H1 (cell line): ENCODE data around the gene TPBGL. TPM values are rescaled to one million over a fixed set of nuclear protein-coding genes. Genes with fewer than 3 reads are reported as not detected.

Experiments used
- ATF3 ChIP-seq: IDR thresholded peaks from 2 replicates; pipeline ENCODE4 v1.6.1; 2011; ENCODE audit warnings: low read depth, mild to moderate bottlenecking, low read length; ENCODE audit not compliant: insufficient read depth
- BCL11A ChIP-seq, 2 experiments: IDR thresholded peaks; one replicate each; pipeline ENCODE4 v1.6.1; 2011; ENCODE audit warnings: low read depth in 2 of 2, low read length in 2 of 2, mild to moderate bottlenecking in 2 of 2
- EP300 ChIP-seq, 2 experiments: IDR thresholded peaks; 1 replicate in 1 of 2; 2 replicates in 1 of 2; pipeline ENCODE4 v1.6.1; 2011 to 2012; ENCODE audit warnings: low read depth in 2 of 2, low read length in 2 of 2, mild to moderate bottlenecking in 2 of 2, borderline replicate concordance in 1 of 2, inconsistent platforms in 1 of 2, moderate library complexity in 1 of 2
- MAFK ChIP-seq: IDR thresholded peaks from 2 replicates; pipeline ENCODE4 v1.6.1; 2012; ENCODE audit warnings: low read depth, mild to moderate bottlenecking, improper control_type of control experiment, low read length
- NRF1 ChIP-seq: IDR thresholded peaks from 2 replicates; pipeline ENCODE4 v1.6.1; 2011; ENCODE audit warnings: mild to moderate bottlenecking, low read depth, low read length, improper control_type of control experiment
- POLR2A ChIP-seq, 2 experiments: IDR thresholded peaks; 1 replicate in 1 of 2; 2 replicates in 1 of 2; pipeline ENCODE4 v1.6.1; 2011; ENCODE audit warnings: low read depth in 2 of 2, low read length in 2 of 2, mild to moderate bottlenecking in 2 of 2; ENCODE audit errors: control extremely low read depth in 1 of 2
- RFX5 ChIP-seq: IDR thresholded peaks from 2 replicates; pipeline ENCODE4 v1.6.1; 2011; ENCODE audit warnings: low read depth, low read length, improper control_type of control experiment, borderline replicate concordance
- SP1 ChIP-seq: IDR thresholded peaks from 2 replicates; pipeline ENCODE4 v1.6.1; 2011; ENCODE audit warnings: low read depth, low read length
- TAF1 ChIP-seq: IDR thresholded peaks from 2 replicates; pipeline ENCODE4 v1.6.1; 2011; ENCODE audit warnings: mild to moderate bottlenecking, low read depth, low read length
- polyA plus RNA-seq, 7 experiments: library from polyadenylated mRNA; depleted of rRNA in 3 of 7; stranded (reverse) in 5 of 7; unstranded in 2 of 7; fragments of >200 nt in 5 of 7; fragments of 200-250 nt in 2 of 7; gene quantifications; 1 replicate in 5 of 7; 2 replicates in 1 of 7; 4 replicates in 1 of 7; pipeline versions ENCODE4 v1.2.1 to v1.2.3, GENCODE V29; 2011 to 2013; ENCODE audit warnings: missing spikeins in 2 of 7, mixed read lengths in 2 of 7
- total RNA-seq: library from RNA; stranded (reverse); fragmentation: NEBNext Ultra II Directional; extraction: Animal tissue kit (Norgen Biotek cat#: 25700); gene quantifications from 2 replicates; pipeline ENCODE4 v1.2.1, GENCODE V29; 2021
- TF ChIP-seq, protein P1 (sequence below): fragments of 300-600 bp; sonication (generic); IDR thresholded peaks from 2 replicates; pipeline ENCODE4 v1.7.1; 2012; ENCODE audit warnings: low read length, moderate library complexity, mild to moderate bottlenecking, inconsistent platforms; ENCODE audit not compliant: insufficient replicate concordance

TPBGL gene
- total and polyA plus RNA-seq, 2 of the 8 experiments (the other 6 are each of a cell fraction or from before 2014, with no cell fraction given), result 0.26 to 0.37 TPM

- TF ChIP-seq, protein P1, sequence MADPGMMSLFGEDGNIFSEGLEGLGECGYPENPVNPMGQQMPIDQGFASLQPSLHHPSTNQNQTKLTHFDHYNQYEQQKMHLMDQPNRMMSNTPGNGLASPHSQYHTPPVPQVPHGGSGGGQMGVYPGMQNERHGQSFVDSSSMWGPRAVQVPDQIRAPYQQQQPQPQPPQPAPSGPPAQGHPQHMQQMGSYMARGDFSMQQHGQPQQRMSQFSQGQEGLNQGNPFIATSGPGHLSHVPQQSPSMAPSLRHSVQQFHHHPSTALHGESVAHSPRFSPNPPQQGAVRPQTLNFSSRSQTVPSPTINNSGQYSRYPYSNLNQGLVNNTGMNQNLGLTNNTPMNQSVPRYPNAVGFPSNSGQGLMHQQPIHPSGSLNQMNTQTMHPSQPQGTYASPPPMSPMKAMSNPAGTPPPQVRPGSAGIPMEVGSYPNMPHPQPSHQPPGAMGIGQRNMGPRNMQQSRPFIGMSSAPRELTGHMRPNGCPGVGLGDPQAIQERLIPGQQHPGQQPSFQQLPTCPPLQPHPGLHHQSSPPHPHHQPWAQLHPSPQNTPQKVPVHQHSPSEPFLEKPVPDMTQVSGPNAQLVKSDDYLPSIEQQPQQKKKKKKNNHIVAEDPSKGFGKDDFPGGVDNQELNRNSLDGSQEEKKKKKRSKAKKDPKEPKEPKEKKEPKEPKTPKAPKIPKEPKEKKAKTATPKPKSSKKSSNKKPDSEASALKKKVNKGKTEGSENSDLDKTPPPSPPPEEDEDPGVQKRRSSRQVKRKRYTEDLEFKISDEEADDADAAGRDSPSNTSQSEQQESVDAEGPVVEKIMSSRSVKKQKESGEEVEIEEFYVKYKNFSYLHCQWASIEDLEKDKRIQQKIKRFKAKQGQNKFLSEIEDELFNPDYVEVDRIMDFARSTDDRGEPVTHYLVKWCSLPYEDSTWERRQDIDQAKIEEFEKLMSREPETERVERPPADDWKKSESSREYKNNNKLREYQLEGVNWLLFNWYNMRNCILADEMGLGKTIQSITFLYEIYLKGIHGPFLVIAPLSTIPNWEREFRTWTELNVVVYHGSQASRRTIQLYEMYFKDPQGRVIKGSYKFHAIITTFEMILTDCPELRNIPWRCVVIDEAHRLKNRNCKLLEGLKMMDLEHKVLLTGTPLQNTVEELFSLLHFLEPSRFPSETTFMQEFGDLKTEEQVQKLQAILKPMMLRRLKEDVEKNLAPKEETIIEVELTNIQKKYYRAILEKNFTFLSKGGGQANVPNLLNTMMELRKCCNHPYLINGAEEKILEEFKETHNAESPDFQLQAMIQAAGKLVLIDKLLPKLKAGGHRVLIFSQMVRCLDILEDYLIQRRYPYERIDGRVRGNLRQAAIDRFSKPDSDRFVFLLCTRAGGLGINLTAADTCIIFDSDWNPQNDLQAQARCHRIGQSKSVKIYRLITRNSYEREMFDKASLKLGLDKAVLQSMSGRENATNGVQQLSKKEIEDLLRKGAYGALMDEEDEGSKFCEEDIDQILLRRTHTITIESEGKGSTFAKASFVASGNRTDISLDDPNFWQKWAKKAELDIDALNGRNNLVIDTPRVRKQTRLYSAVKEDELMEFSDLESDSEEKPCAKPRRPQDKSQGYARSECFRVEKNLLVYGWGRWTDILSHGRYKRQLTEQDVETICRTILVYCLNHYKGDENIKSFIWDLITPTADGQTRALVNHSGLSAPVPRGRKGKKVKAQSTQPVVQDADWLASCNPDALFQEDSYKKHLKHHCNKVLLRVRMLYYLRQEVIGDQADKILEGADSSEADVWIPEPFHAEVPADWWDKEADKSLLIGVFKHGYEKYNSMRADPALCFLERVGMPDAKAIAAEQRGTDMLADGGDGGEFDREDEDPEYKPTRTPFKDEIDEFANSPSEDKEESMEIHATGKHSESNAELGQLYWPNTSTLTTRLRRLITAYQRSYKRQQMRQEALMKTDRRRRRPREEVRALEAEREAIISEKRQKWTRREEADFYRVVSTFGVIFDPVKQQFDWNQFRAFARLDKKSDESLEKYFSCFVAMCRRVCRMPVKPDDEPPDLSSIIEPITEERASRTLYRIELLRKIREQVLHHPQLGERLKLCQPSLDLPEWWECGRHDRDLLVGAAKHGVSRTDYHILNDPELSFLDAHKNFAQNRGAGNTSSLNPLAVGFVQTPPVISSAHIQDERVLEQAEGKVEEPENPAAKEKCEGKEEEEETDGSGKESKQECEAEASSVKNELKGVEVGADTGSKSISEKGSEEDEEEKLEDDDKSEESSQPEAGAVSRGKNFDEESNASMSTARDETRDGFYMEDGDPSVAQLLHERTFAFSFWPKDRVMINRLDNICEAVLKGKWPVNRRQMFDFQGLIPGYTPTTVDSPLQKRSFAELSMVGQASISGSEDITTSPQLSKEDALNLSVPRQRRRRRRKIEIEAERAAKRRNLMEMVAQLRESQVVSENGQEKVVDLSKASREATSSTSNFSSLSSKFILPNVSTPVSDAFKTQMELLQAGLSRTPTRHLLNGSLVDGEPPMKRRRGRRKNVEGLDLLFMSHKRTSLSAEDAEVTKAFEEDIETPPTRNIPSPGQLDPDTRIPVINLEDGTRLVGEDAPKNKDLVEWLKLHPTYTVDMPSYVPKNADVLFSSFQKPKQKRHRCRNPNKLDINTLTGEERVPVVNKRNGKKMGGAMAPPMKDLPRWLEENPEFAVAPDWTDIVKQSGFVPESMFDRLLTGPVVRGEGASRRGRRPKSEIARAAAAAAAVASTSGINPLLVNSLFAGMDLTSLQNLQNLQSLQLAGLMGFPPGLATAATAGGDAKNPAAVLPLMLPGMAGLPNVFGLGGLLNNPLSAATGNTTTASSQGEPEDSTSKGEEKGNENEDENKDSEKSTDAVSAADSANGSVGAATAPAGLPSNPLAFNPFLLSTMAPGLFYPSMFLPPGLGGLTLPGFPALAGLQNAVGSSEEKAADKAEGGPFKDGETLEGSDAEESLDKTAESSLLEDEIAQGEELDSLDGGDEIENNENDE, result no peak
- TF ChIP-seq RFX5 (no peak), POLR2A (IDR thresholded peaks at IDR 0.05; ENCODE audit: control extremely low read depth in 1 of 2, low read depth in 2 of 2, low read length in 2 of 2) (no peak), SP1 (no peak), ATF3 (no peak), BCL11A (IDR thresholded peaks at IDR 0.05; ENCODE audit: low read depth in 2 of 2, low read length in 2 of 2) (no peak), TAF1 (no peak), MAFK (no peak), NRF1 (no peak), EP300 (IDR thresholded peaks at IDR 0.05; ENCODE audit: borderline replicate concordance in 1 of 2, low read depth in 2 of 2, low read length in 2 of 2) (no peak)
These were observed 45.2 kb upstream of the TPBGL start (continued) for GRCh38 chr11:75195167-75195962.
